A673 (cell line): ENCODE data around the gene CLNK. TPM values are rescaled to one million over a fixed set of nuclear protein-coding genes. Genes with fewer than 3 reads are reported as not detected.

Experiments used
- BruUV-seq: library from RNA; stranded (reverse); fragments of 400-500 nt; replicated peaks from 2 replicates; lab custom pipeline; 2021; lab: Mats Ljungman, UMichigan
- CTCF ChIA-PET: fragments of 300-600 bp; sonication (Branson Sonifier 250); formaldehyde crosslinking; loops from one replicate; lab custom pipeline; 2022; ENCODE audit warnings: antibody characterized with exemption; lab: Charles Lee
- POLR2A ChIA-PET: fragments of 300-600 bp; sonication (Branson Sonifier 250); formaldehyde crosslinking; loops from one replicate; lab custom pipeline; 2022; ENCODE audit warnings: antibody characterized with exemption; ENCODE audit not compliant: low non-redundant PET; lab: Charles Lee
- DNase-seq: peaks from one replicate; pipeline ENCODE4 v3.0.0-alpha.2; 2015; ENCODE audit warnings: low spot score
- H3K27ac ChIP-seq: fragments of 200-600 bp; sonication (generic); 2 replicates; pipeline ENCODE4 v1.5.1; 2016; ENCODE audit warnings: mixed run types, low read depth, mild to moderate bottlenecking, mixed read lengths, antibody characterized with exemption, low read length; ENCODE audit not compliant: poor library complexity, severe bottlenecking
- H3K27me3 ChIP-seq: fragments of 200-600 bp; sonication (generic); replicated peaks from 2 replicates; pipeline ENCODE4 v1.6.1; 2017; ENCODE audit warnings: mixed run types, low read depth, mild to moderate bottlenecking, mixed read lengths, antibody characterized with exemption, low read length; ENCODE audit not compliant: insufficient read depth, poor library complexity
- H3K36me3 ChIP-seq: fragments of 200-600 bp; sonication (generic); 2 replicates; pipeline ENCODE4 v1.6.1; 2016; ENCODE audit warnings: mixed run types, mild to moderate bottlenecking, mixed read lengths, antibody characterized with exemption, low read length; ENCODE audit not compliant: insufficient read depth, poor library complexity, severe bottlenecking
- H3K4me1 ChIP-seq: fragments of 200-600 bp; sonication (generic); 2 replicates; pipeline ENCODE4 v1.6.1; 2017; ENCODE audit warnings: mixed run types, mild to moderate bottlenecking, mixed read lengths, antibody characterized with exemption, low read length; ENCODE audit not compliant: insufficient read depth, poor library complexity, severe bottlenecking
- H3K4me3 ChIP-seq: fragments of 200-600 bp; sonication (generic); 2 replicates; pipeline ENCODE4 v1.5.1; 2016; ENCODE audit warnings: low read depth, mixed run types, mild to moderate bottlenecking, mixed read lengths, low read length; ENCODE audit not compliant: poor library complexity, severe bottlenecking
- H3K9me3 ChIP-seq: fragments of 200-600 bp; sonication (generic); 2 replicates; pipeline ENCODE4 v1.6.1; 2016; ENCODE audit warnings: mixed run types, low read depth, mild to moderate bottlenecking, mixed read lengths, antibody characterized with exemption, low read length; ENCODE audit not compliant: poor library complexity, severe bottlenecking
- CTCF ChIP-seq: fragments of 300-800, 200-600 bp; sonication (generic); conservative IDR thresholded peaks from 2 replicates; pipeline ENCODE4 v1.5.1; 2017; ENCODE audit warnings: low read depth, mild to moderate bottlenecking, antibody characterized with exemption, low read length, moderate library complexity, mixed read lengths
- EZH2 ChIP-seq: fragments of 200-600 bp; sonication (generic); IDR thresholded peaks from 2 replicates; pipeline ENCODE4 v1.6.1; 2017; ENCODE audit warnings: borderline replicate concordance, low read depth, mild to moderate bottlenecking, mixed read lengths, antibody characterized with exemption, low read length; ENCODE audit not compliant: poor library complexity, severe bottlenecking
- intact Hi-C: fragments of 100-400 bp; cut with micrococcal nuclease; formaldehyde crosslinking; loops from one replicate; pipeline ENCODE4 v1.10.0; 2022; ENCODE audit not compliant: unreplicated experiment
- total RNA-seq: library from RNA; stranded (reverse); gene quantifications from 2 replicates; pipeline ENCODE4 v1.2.3, GENCODE V29; 2021

Gene CLNK
- total RNA-seq, 1 experiment from 2014 or later = not detected

- Histone ChIP-seq H3K36me3 (no peaks in the 10 kb centered on the region), H3K4me1 (no peaks in the 10 kb centered on the region), H3K4me3 (no peak overlapping the region), H3K27me3 (no peaks in the 10 kb centered on the region), H3K9me3 (no peaks in the 10 kb centered on the region), H3K27ac (no peak overlapping the region)
- ChIA-PET CTCF (no interaction called here), POLR2A (no interaction called here)
- no TSS peak for BruUV-seq
- TF ChIP-seq EZH2 (no peak), CTCF (no peak)
- intact Hi-C loops = loop anchor here (5.0 kb wide), 1 partner anchor 838 kb away; no protein-coding TSS in a partner anchor
- peak; percentile 5 for DNase-seq
Observed at GRCh38 chr4:10584042-10584441, 100.5 kb downstream of the CLNK start.

- TF ChIP-seq CTCF (no peak), EZH2 (no peak)
- no peaks in the 10 kb centered on the region for H3K27me3 ChIP-seq
- intact Hi-C loops = loop anchor here (5.0 kb wide), 1 partner anchor 839 kb away; no protein-coding TSS in a partner anchor
- no TSS peak for BruUV-seq
- H3K9me3 ChIP-seq = no peaks in the 10 kb centered on the region
- H3K4me1 ChIP-seq = no peaks in the 10 kb centered on the region
- DNase-seq = no peak
- ChIA-PET CTCF (no interaction called here), POLR2A (no interaction called here)
- no peak overlapping the region for H3K4me3 ChIP-seq
- no peaks in the 10 kb centered on the region for H3K36me3 ChIP-seq
- no peak overlapping the region for H3K27ac ChIP-seq
Observed at GRCh38 chr4:10582951-10583350, 101.6 kb downstream of the CLNK start.

- intact Hi-C loops = loop anchor here (5.0 kb wide), 1 partner anchor 840 kb away; no protein-coding TSS in a partner anchor
- no TSS peak for BruUV-seq
- no peaks in the 10 kb centered on the region for H3K27me3 ChIP-seq
- TF ChIP-seq CTCF = peak; percentile 67
- no peak for TF ChIP-seq EZH2
- peak; percentile 14 for DNase-seq
- no peaks in the 10 kb centered on the region for H3K36me3 ChIP-seq
- no peak overlapping the region for H3K4me3 ChIP-seq
- H3K27ac ChIP-seq = no peak overlapping the region
- CTCF ChIA-PET = no interaction called here
- POLR2A ChIA-PET = no interaction called here
- no peaks in the 10 kb centered on the region for H3K9me3 ChIP-seq
- H3K4me1 ChIP-seq = no peaks in the 10 kb centered on the region
Observed at GRCh38 chr4:10582059-10582686, 102.4 kb downstream of the CLNK start.
